ENCODE data around the gene NANOS2. TPM values are rescaled to one million over a fixed set of nuclear protein-coding genes. Genes with fewer than 3 reads are reported as not detected.

The NANOS2 gene
- total RNA-seq, 1 experiment from 2014 or later: not detected

GRCh38 chr19:45885556-45886426 lies 28.8 kb downstream of the NANOS2 start, which contains the start of gene IRF2BP1:
Gene IRF2BP1 (minus strand): TSS chr19:45886141. CDS start chr19:45885774, 367 bp downstream.
- Histone ChIP-seq H3K9me3 (no peaks in the 10 kb centered on the region), H3K27me3 (no peaks in the 10 kb centered on the region), H3K36me3 (peaks cover 18% of the 10 kb centered on the region), H3K4me3 (peak within 1 kb of the TSS; percentile 74)
- DNase-seq: peak; percentile 93

GRCh38 chr19:45884682-45885555 lies 29.7 kb downstream of the NANOS2 start:
- peaks cover 18% of the 10 kb centered on the region for H3K36me3 ChIP-seq
- no peaks in the 10 kb centered on the region for H3K9me3 ChIP-seq
- peak; percentile 48 for DNase-seq
- peak overlapping the region; percentile 74 for H3K4me3 ChIP-seq
- H3K27me3 ChIP-seq: no peaks in the 10 kb centered on the region

GRCh38 chr19:45883881-45884681 lies 30.5 kb downstream of the NANOS2 start:
- H3K27me3 ChIP-seq: no peaks in the 10 kb centered on the region
- DNase-seq: no peak
- H3K9me3 ChIP-seq: no peaks in the 10 kb centered on the region
- H3K36me3 ChIP-seq: peaks cover 18% of the 10 kb centered on the region
- H3K4me3 ChIP-seq: 0 out of 2 replicates have a peak overlapping the region, but pooled peaks have one; percentile 7

- H3K36me3 ChIP-seq: peaks cover 18% of the 10 kb centered on the region
- DNase-seq: no peak
- H3K4me3 ChIP-seq: 0 out of 2 replicates have a peak overlapping the region, but pooled peaks have one; percentile 7
- no peaks in the 10 kb centered on the region for H3K9me3 ChIP-seq
- H3K27me3 ChIP-seq: no peaks in the 10 kb centered on the region
These were observed 31.0 kb downstream of the NANOS2 start for GRCh38 chr19:45883586-45883880.

- Histone ChIP-seq H3K36me3 (peaks cover 18% of the 10 kb centered on the region), H3K4me3 (no peak overlapping the region), H3K27me3 (no peaks in the 10 kb centered on the region), H3K9me3 (no peaks in the 10 kb centered on the region)
- peak; percentile 77 for DNase-seq
These were observed 31.7 kb downstream of the NANOS2 start for GRCh38 chr19:45882652-45883585.

GRCh38 chr19:45881909-45882528 lies 32.6 kb downstream of the NANOS2 start:
- H3K27me3 ChIP-seq: no peaks in the 10 kb centered on the region
- no peak for DNase-seq
- no peaks in the 10 kb centered on the region for H3K9me3 ChIP-seq
- H3K4me3 ChIP-seq: no peak overlapping the region
- H3K36me3 ChIP-seq: peaks cover 18% of the 10 kb centered on the region

- Histone ChIP-seq H3K9me3 (no peaks in the 10 kb centered on the region), H3K4me3 (no peak overlapping the region), H3K27me3 (no peaks in the 10 kb centered on the region), H3K36me3 (peaks cover 18% of the 10 kb centered on the region)
- DNase-seq: no peak
These were observed 33.3 kb downstream of the NANOS2 start for GRCh38 chr19:45881082-45881908.

- DNase-seq: no peak
- no peak overlapping the region for H3K4me3 ChIP-seq
- H3K27me3 ChIP-seq: no peaks in the 10 kb centered on the region
- no peaks in the 10 kb centered on the region for H3K9me3 ChIP-seq
- peaks cover 18% of the 10 kb centered on the region for H3K36me3 ChIP-seq
These were observed 34.6 kb downstream of the NANOS2 start for GRCh38 chr19:45879971-45880370.

- Histone ChIP-seq H3K4me3 (no peak overlapping the region), H3K36me3 (peaks cover 12% of the 10 kb centered on the region), H3K9me3 (no peaks in the 10 kb centered on the region), H3K27me3 (no peaks in the 10 kb centered on the region)
- no peak for DNase-seq
These were observed 35.5 kb downstream of the NANOS2 start for GRCh38 chr19:45879055-45879454.

GRCh38 chr19:45878043-45878794 lies 36.4 kb downstream of the NANOS2 start:
- Histone ChIP-seq H3K27me3 (0 out of 2 replicates have a peak, but pooled peaks cover 2% of the 10 kb centered on the region), H3K9me3 (no peaks in the 10 kb centered on the region), H3K4me3 (no peak overlapping the region), H3K36me3 (peaks cover 6% of the 10 kb centered on the region)
- DNase-seq: no peak

GRCh38 chr19:45876411-45877197 lies 38.0 kb downstream of the NANOS2 start:
- no peaks in the 10 kb centered on the region for H3K36me3 ChIP-seq
- no peaks in the 10 kb centered on the region for H3K9me3 ChIP-seq
- 0 out of 2 replicates have a peak, but pooled peaks cover 2% of the 10 kb centered on the region for H3K27me3 ChIP-seq
- no peak for DNase-seq
- H3K4me3 ChIP-seq: no peak overlapping the region

GRCh38 chr19:45876161-45876410 lies 38.5 kb downstream of the NANOS2 start:
- H3K36me3 ChIP-seq: no peaks in the 10 kb centered on the region
- H3K27me3 ChIP-seq: 0 out of 2 replicates have a peak, but pooled peaks cover 2% of the 10 kb centered on the region
- DNase-seq: no peak
- no peaks in the 10 kb centered on the region for H3K9me3 ChIP-seq
- no peak overlapping the region for H3K4me3 ChIP-seq

- H3K36me3 ChIP-seq: no peaks in the 10 kb centered on the region
- no peak for DNase-seq
- H3K4me3 ChIP-seq: no peak overlapping the region
- no peaks in the 10 kb centered on the region for H3K9me3 ChIP-seq
- 0 out of 2 replicates have a peak, but pooled peaks cover 2% of the 10 kb centered on the region for H3K27me3 ChIP-seq
These were observed 40.0 kb downstream of the NANOS2 start for GRCh38 chr19:45874620-45874966.
